ENCODE measurements around the gene BTBD9.

Gene BTBD9

GRCh38 chr6:38283734-38284362 lies 355.9 kb downstream of the BTBD9 start:
- peak; percentile 60 for DNase-seq (ENCODE audit: low read depth)

DNA sequence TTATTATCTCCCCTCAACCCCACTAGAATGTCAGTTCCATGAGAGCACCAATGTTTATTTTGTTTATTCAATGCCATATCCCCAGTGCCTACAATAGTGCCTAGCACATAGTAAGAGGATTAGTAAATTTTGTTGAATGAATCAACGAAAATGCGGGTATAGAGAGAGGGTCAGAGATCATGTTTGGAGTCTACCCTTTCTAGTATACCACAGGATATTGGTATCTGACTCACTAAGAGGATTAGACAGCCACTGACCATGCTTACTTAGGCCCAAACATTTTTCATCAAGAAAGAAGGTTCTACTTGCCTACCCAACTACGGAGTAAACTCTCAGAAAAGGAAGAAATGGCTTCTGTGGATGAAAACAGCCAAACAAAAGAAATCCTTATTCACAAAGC lies 356.8 kb downstream of the BTBD9 start:
- DNase-seq (ENCODE audit: low read depth): no peak

DNA sequence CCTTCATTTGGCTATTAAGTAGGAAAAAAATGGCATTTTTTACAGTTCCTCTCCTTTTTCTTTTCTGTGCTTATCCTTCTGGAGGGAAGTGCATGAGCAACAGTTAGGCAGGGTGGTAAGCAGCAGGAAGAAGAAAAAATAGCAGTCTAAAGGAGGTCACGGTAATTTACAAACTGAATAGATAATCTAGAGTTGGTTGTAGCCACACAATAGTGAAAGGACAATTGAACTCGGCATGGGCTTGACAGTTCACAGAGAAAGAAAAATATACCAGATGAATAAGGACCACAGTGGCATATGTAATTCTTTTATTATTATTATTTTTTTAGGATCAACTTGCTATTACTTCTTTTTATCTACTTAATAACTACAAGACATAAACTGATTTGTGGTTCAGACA lies 358.6 kb downstream of the BTBD9 start:
- DNase-seq (ENCODE audit: low read depth): no peak

- DNase-seq (ENCODE audit: low read depth): no peak
These were observed 359.7 kb downstream of the BTBD9 start for GRCh38 chr6:38279963-38280588.

GRCh38 chr6:38279423-38279822 lies 360.3 kb downstream of the BTBD9 start:
- no peak for DNase-seq (ENCODE audit: low read depth)

DNA sequence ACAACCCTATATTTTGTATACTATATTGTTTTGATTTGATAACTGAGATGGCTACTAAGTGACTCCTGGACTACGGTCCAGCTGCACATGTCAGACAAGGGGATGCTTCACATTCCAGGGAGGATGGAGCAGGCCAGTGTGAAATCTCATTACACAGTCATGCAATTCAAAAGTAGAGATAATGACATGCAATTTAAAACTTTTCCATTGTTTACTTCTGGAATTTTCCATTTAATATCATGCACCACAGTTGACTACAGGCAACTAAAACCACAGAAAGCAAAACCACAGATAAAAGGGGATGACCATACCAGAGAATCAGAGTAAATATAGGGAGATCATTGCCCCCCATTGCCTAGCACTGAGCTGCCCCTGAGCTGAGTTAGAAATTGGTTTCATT lies 366.4 kb downstream of the BTBD9 start:
- no peak for DNase-seq (ENCODE audit: low read depth)

DNA sequence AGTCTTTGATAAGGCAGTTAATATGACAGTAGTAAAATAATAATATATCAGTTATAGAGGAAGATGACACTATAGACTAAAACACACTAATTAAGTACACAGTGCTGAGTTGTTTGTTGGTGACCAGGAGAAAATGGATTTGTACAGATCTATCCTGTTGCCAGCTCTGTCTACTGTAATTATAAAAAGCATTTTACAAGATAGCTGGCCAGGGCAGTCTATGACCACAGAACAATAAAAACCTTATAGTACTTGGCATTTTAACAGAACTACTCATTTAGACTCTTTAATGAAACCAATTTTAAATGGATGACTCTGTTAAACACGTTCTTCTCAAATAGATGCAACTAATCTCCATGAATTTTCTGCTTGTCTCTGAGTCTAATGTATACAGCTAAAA lies 367.5 kb downstream of the BTBD9 start:
- DNase-seq (ENCODE audit: low read depth): no peak

GRCh38 chr6:38271081-38271480 lies 368.6 kb downstream of the BTBD9 start:
- DNase-seq (ENCODE audit: low read depth): no peak

GRCh38 chr6:38270367-38270766 lies 369.4 kb downstream of the BTBD9 start:
- no peak for DNase-seq (ENCODE audit: low read depth)

GRCh38 chr6:38269461-38270172 lies 370.1 kb downstream of the BTBD9 start:
- no peak for DNase-seq (ENCODE audit: low read depth)

GRCh38 chr6:38268342-38268741 lies 371.4 kb downstream of the BTBD9 start:
- DNase-seq (ENCODE audit: low read depth): no peak

- DNase-seq (ENCODE audit: low read depth): no peak
These were observed 372.8 kb downstream of the BTBD9 start for GRCh38 chr6:38266921-38267354.

DNA sequence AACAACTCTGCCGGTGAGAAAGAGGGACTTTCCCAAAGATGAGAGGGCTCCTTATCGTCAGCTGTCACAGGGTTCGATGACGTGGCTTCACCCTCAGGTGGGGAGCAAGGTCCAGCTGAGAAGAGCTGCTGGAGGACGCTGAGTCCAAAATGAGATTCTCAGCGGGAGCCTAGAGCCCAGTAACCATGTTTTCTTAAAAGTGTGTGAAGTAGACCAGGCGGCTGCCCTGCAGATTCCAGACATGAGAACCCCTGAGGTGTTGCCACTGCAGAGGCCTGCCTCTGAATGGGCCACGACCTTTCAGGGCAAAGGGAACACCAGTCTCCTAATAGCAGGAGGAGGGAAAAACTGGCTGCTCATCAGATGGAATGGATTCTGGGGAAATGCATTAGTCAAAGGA lies 375.1 kb downstream of the BTBD9 start:
- no peak for DNase-seq (ENCODE audit: low read depth)

- peak; percentile 82 for DNase-seq (ENCODE audit: low read depth)
These were observed 377.1 kb downstream of the BTBD9 start for GRCh38 chr6:38262609-38263008.

- peak; percentile 74 for DNase-seq (ENCODE audit: low read depth)
These were observed 377.7 kb downstream of the BTBD9 start for GRCh38 chr6:38262026-38262425.

GRCh38 chr6:38261626-38262025 lies 378.1 kb downstream of the BTBD9 start:
- no peak for DNase-seq (ENCODE audit: low read depth)

- DNase-seq (ENCODE audit: low read depth): no peak
These were observed 380.0 kb downstream of the BTBD9 start for GRCh38 chr6:38259736-38260135.

DNA sequence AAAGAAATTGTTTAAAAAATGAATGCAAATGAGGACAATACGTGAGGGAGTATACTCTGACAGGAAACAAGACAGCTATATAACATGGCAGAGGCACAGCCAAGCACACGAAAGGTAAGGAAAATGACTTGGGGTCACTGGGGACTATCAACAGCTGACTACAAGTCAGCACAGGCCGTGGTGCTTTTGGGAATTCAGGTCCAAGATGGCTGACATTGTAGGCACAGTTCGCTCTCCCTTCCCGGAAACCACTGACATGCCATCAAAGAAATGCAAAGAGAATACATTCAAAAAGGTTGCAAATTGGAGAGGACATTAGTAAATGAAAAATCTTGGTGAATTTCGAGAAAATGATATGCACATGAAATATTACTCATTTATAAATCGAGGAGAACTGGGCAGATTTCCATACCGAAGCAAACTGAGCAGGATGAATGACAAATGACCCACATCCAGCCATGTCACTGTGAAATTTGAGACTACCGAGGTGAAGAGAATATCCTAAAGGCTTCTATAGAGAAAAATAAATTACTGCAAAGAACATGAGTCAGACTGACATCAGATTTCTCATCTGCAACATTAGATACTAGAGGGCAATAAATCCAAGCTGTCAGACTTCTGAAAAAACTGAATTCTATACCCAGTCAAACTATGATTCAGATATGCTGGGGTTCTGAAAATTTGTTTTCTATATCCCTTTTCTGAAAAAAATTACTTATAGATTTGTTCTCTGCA lies 391.1 kb downstream of the BTBD9 start:
- no peak for DNase-seq (ENCODE audit: low read depth)

- no peak for DNase-seq (ENCODE audit: low read depth)
These were observed 394.4 kb downstream of the BTBD9 start for GRCh38 chr6:38245295-38245694.

GRCh38 chr6:38244869-38245268 lies 394.9 kb downstream of the BTBD9 start:
- no peak for DNase-seq (ENCODE audit: low read depth)

DNA sequence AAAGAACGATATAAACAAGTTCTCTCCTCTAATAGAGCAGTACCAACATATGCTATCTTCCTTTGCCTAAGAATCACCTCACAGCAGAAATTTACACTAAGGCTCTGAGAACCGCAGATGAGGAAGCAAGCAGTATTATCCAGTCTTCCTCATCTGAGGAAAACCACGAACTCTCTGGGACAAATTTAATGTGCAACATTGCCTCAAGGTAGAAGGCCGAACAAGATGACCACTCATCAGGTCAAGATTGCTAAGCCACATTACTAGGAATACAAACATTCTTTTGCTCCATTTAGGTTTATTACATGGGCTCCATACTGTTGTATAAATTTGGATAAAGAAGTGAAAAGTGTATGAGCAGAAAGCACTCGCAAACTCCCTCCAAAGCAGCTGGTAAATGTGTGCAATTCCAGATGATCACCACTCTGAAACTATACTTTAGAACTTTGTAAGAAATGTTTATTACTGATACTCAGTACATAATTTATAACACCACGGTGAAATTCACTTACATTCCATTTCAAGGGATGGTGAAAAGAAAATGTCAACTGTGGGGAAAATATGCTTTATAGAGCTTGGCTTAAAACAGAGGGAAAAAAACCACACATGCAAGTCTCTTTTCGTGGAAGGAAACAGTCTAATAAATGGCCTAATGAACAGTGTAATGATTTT lies 398.4 kb downstream of the BTBD9 start:
- DNase-seq (ENCODE audit: low read depth): no peak

All from stromal cell of bone marrow (primary cell).